ENCODE results near the gene ADARB2.

Gene ADARB2

GRCh38 chr10:1156921-1157614 is 580.3 kb downstream of the ADARB2 start:
- no peak for DNase-seq (ENCODE audit: low read depth)

GRCh38 chr10:1156616-1156886 is 580.8 kb downstream of the ADARB2 start:
- no peak for DNase-seq (ENCODE audit: low read depth)

GRCh38 chr10:1155791-1156615 is 581.3 kb downstream of the ADARB2 start:
- DNase-seq (ENCODE audit: low read depth), result no peak

GRCh38 chr10:1154531-1155295 is 582.6 kb downstream of the ADARB2 start:
- no peak for DNase-seq (ENCODE audit: low read depth)

GRCh38 chr10:1153805-1154351 is 583.4 kb downstream of the ADARB2 start:
- no peak for DNase-seq (ENCODE audit: low read depth)

GRCh38 chr10:1153251-1153763 is 584.0 kb downstream of the ADARB2 start:
- no peak for DNase-seq (ENCODE audit: low read depth)

GRCh38 chr10:1152386-1153250 is 584.7 kb downstream of the ADARB2 start:
- no peak for DNase-seq (ENCODE audit: low read depth)

GRCh38 chr10:1151076-1152033 is 586.0 kb downstream of the ADARB2 start:
- no peak for DNase-seq (ENCODE audit: low read depth)

- no peak for DNase-seq (ENCODE audit: low read depth)
Observed at GRCh38 chr10:1150638-1150955, 586.7 kb downstream of the ADARB2 start.

GRCh38 chr10:1149793-1150637 is 587.3 kb downstream of the ADARB2 start:
- no peak for DNase-seq (ENCODE audit: low read depth)

GRCh38 chr10:1148855-1149605 is 588.3 kb downstream of the ADARB2 start:
- DNase-seq (ENCODE audit: low read depth), result no peak

- DNase-seq (ENCODE audit: low read depth), result no peak
Observed at GRCh38 chr10:1147810-1148209, 589.5 kb downstream of the ADARB2 start.

GRCh38 chr10:1142596-1142995 is 594.7 kb downstream of the ADARB2 start:
- no peak for DNase-seq (ENCODE audit: low read depth)

GRCh38 chr10:1141701-1142100 is 595.6 kb downstream of the ADARB2 start:
- no peak for DNase-seq (ENCODE audit: low read depth)

- DNase-seq (ENCODE audit: low read depth), result no peak
Observed at GRCh38 chr10:1141261-1141660, 596.1 kb downstream of the ADARB2 start.

GRCh38 chr10:1138529-1138928 is 598.8 kb downstream of the ADARB2 start:
- DNase-seq (ENCODE audit: low read depth), result no peak

- no peak for DNase-seq (ENCODE audit: low read depth)
Observed at GRCh38 chr10:1137499-1138163, 599.7 kb downstream of the ADARB2 start.

- DNase-seq (ENCODE audit: low read depth), result no peak
Observed at GRCh38 chr10:1136268-1136667, 601.1 kb downstream of the ADARB2 start.

All from T follicular helper cell (primary cell).